AML-193 (cell line): ENCODE results near the gene CEACAM8.
"Not testable (repeated sequence)": the region's sequence is repeated elsewhere in the genome, so short reads cannot be mapped to it uniquely, and the experiment has no call there.

Source experiments
- DNase-seq, 2 experiments: peaks; one replicate each; lab custom pipeline; 2025; lab: John Stamatoyannopoulos, UW

The CEACAM8 gene

GRCh38 chr19:42544146-42544545 is 50.6 kb downstream of the CEACAM8 start:
- DNase-seq = no peak

DNA sequence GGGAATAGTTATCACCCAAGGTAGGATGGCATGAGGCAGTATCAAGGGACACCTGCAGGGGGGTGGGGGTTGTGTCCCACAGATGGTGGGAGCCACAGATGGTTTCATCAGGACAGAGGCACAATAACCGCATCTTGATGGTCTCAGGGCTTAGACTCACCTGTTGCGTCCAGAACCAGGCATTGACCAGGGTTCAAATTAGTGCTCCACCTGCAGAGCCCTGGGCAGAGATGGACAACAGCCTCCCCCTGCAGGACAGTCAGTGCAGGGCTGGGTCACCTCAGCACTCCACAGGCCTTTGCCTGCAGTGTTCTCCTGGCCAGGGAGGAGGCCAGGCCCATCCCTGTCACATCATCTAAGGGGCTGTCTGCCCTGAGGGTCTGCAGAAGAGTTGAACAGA is 51.9 kb downstream of the CEACAM8 start:
- DNase-seq = no peak

- no peak for DNase-seq
Measured at GRCh38 chr19:42540071-42540553, 54.6 kb downstream of the CEACAM8 start.

DNA sequence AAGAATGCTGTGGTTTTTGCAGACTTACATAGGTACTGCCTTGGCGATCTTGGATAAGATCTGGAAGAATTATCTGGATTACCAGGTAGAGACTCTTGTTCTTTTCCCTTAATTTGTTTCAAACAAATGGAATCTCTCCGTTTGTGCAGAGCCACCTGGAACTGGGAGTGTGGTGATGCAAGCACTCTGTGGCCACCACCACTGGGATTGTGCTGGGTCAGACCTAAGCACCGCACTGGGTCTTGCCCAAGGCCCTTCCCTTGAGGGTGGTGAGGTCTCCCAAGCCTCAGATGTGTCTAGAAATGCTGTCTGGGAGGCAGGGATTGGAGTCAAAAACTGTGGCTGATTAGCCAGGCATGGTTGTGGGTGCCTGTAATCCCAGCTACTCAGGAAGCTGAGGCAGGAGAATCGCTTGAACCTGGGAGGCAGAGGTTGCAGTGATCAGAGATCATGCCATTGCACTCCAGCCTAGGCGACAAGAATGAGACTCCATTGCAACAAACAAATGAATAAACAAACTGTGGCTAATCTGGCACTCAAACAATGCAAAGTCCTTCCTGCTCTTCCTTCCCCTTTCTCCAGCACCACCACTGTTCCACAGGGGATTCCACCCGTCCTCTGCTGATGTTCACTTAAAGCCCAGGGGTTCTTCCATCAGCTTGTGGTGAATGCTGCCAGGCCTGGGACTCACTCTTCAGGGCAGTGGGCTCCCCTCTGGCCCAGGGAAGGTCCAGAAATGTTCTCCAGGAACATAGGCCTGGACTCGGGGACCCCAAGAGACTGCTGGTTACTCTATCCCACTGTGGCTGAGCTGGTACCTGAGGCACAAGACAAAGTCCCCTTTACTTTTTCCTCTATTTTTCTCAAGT is 55.6 kb downstream of the CEACAM8 start:
- DNase-seq = no peak

DNA sequence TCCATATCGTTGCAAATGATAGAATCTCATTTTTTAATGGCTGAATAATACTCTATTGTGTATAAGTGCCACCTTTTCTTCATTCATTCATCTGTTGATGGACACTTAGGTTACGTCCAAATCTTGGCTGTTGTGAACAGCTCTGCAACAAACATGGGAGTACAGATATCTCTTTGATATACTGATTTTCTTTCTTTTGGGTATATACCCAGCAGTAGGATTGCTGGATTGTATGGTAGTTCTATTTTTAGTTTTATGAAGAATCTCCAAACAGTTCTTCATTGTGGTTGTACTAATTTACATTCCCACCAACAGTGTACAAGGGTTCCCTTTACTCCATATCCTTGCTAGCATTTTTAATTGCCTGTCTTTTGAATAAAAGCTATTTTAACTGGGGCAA is 59.4 kb downstream of the CEACAM8 start:
- DNase-seq = not testable (repeated sequence)

DNA sequence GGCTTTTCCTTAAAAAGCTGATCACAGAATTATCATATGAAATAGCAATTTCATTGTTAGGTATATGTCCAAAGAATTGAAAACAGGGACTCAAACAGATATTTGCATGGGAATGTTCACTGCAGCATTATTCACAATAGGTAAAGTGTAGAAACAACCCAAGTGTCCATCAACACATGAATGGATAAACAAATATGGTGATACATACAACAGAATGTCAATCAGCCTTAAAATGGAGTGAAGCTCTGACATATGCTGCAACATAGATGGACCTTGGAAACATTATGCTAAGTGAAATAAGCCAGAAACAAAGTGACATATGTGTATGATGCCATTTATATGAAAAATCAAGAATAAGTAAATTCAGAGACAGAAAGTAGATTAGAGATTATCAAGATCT is 60.3 kb downstream of the CEACAM8 start:
- DNase-seq = no peak

DNA sequence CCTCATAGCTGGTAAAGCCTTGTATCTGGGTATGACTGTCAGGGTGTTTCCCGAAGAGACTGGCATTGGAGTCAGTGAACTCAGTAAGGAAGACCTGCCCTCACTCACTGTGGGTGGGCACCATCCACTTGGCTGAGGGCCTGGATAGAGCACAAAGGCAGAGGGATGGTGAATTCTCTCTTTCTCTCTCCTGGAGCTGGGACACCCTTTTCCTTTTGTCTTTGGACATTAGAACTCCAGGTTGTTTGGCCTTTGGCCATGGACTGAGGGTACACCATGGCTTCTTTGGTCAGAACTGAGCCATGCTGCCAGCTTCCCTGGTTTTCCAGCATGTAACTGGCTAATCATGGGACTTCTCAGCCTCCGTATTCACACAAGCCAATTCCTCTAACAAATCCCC is 61.8 kb downstream of the CEACAM8 start:
- no peak for DNase-seq

DNA sequence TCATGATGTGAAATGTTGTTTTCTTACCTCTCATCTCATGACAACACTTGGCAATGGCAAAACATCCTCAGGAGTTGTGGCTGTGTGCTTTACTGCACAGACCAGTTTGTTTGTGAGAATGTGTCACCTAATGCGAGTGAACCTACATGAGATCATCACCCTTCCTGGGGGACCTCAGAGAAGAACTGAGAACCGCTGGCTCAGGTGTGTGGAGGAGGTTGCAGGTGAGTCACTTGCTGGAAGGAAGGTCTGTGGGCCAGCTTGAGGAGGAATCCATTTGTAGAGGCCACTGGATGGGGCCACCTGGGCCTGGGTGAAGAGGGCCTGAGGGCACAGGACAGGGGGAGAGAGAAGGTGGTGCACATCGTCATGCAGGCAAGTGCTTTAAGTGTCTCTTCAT is 63.4 kb downstream of the CEACAM8 start:
- DNase-seq = no peak
